GM12801 (cell line): Measurements from ENCODE around the gene PHLPP1.

Experiments used
- CTCF ChIP-seq: IDR thresholded peaks from one replicate; pipeline ENCODE4 v1.5.1; 2011; ENCODE audit warnings: control low read depth; ENCODE audit not compliant: insufficient read length; ENCODE audit errors: extremely low read depth

Gene PHLPP1

GRCh38 chr18:62875323-62875722 lies 160.0 kb downstream of the PHLPP1 start:
- no peak for TF ChIP-seq CTCF

- no peak for TF ChIP-seq CTCF
These were observed 160.8 kb downstream of the PHLPP1 start for GRCh38 chr18:62876111-62876510.

GRCh38 chr18:62876828-62877227 lies 161.5 kb downstream of the PHLPP1 start:
- no peak for TF ChIP-seq CTCF

- TF ChIP-seq CTCF: no peak
These were observed 162.3 kb downstream of the PHLPP1 start for GRCh38 chr18:62877411-62878221.

GRCh38 chr18:62878305-62878704 lies 163.0 kb downstream of the PHLPP1 start:
- TF ChIP-seq CTCF: no peak

GRCh38 chr18:62880034-62880433 lies 164.7 kb downstream of the PHLPP1 start:
- no peak for TF ChIP-seq CTCF

- TF ChIP-seq CTCF: no peak
These were observed 165.5 kb downstream of the PHLPP1 start for GRCh38 chr18:62880673-62881364.
